HG02981 (cell line): ENCODE results near the gene UFC1.
A peak's percentile ranks its signal among the peaks of the same experiment; 100 is the strongest.

Experiments used
- ATAC-seq: cut with Tn5 transposase; IDR thresholded peaks from one replicate; pipeline ENCODE4 v1.9.1; 2021; ENCODE audit warnings: mild to moderate bottlenecking, moderate library complexity; ENCODE audit not compliant: unreplicated experiment

UFC1 gene

DNA sequence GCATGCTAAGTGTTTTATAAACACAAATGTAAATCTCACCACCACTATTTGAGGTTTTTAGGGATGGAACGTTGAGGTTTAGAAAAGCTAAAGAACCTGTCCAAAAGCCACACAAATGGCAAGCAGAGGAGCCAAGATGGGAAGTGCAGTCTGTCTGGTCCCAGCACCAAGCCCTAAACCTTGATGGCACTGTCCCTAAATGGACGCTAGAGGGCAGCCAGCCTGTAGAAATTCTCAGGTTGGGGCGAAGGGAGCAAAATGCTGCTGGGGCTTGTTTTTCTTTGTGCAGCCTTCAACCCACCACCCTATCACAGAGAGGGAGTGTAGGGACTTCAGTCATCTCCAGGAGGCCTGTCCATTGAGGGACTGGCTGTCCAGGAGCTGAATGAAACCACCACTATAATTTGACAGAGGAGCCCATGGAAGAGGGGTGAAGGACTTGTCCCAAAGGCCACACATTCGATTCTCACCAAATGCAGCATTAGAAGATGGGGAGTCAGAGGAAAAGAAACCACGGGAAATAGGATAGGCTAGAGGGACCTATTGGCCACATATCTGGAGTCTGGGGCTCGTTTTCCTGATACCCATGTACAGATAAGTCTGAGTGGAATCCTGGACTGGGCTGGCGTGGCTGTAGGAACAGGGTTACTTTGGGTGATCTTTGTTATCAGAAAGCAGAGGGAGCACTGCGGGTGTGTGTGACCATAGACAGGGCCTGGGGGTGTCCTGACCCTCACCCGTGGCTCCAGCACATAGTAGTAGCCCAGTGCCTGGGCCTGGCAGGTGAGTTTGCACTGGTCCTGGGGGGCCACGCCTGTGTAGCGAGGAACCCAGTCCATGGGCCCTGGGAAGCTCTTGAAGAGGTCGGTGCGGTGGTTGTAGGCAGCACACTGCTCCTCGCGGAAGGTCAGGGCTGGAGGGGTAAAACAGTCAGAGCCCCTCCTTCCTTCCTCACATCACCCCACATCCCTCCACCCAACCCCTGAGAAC, 39.0 kb downstream of the UFC1 start:
- peak; percentile 74 for ATAC-seq

DNA sequence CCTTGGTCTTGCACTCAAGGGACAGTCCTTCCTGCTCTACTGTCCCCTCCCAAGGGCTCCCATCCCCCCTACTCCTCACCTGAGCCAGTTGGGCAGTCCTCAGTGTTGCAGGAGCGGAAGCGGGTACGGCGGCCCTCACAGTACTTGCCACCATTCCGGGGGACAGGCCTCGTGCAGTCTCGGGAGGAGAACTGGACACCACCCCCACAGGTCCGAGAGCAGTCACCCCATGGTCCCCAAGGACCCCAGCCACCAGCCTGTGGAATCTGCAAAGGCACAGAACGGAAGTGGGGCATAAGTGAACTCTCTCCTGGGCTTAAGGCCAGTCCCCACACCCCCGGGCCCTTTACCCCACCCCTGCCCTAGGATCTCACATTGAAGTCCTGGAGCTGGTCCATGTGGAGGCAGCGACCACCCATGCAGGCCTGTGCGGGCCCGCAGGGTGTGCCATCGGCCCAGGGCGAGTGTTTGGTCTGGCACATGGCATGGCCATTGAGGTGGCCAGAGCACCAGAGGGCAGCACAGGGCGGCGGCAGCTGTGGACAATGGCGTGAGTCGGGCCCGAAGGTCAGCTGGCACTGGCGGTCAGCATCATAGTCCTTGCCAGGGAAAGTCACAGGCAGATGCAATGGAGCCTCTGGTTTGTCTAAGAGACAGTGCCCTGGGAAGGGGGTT, 39.9 kb downstream of the UFC1 start:
- no peak for ATAC-seq

DNA sequence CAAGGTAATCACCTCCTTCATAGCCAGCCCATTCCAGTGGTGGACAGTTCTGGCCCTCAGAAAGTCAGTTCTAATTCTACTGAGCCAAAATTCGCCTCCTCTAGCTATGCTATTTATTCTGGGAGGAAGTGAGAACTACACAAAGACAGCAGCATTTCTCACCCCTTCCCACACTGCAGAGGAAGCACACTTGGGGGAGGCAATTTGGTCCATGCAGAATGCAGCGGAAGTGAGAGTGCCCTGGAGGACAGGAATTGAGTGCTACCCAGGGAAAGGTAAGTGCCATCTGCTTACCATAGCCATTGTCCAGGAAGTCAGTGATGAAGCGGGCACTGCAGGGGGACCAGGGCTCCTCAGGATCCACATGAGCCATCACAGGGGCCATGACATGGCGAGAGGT, 41.4 kb downstream of the UFC1 start:
- ATAC-seq, result no peak

DNA sequence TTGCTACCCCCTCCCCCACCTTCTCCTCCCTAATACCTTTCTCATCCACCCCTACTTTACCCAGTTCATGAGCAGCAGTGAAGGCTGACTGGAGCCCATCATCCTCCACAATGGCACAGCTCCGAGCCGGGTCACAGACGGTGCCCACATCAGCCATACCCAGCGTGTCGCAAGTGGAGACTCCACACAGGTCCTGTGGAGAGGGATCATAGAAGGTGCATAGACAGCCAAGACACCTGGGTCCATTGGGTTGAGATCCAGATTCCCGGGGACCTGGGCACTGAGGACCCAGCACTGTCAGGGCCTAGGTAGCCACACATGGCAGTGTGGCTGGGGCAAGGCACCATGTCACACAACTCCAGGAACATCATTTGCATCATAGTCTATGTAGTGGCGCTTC, 42.3 kb downstream of the UFC1 start:
- ATAC-seq, result no peak

DNA sequence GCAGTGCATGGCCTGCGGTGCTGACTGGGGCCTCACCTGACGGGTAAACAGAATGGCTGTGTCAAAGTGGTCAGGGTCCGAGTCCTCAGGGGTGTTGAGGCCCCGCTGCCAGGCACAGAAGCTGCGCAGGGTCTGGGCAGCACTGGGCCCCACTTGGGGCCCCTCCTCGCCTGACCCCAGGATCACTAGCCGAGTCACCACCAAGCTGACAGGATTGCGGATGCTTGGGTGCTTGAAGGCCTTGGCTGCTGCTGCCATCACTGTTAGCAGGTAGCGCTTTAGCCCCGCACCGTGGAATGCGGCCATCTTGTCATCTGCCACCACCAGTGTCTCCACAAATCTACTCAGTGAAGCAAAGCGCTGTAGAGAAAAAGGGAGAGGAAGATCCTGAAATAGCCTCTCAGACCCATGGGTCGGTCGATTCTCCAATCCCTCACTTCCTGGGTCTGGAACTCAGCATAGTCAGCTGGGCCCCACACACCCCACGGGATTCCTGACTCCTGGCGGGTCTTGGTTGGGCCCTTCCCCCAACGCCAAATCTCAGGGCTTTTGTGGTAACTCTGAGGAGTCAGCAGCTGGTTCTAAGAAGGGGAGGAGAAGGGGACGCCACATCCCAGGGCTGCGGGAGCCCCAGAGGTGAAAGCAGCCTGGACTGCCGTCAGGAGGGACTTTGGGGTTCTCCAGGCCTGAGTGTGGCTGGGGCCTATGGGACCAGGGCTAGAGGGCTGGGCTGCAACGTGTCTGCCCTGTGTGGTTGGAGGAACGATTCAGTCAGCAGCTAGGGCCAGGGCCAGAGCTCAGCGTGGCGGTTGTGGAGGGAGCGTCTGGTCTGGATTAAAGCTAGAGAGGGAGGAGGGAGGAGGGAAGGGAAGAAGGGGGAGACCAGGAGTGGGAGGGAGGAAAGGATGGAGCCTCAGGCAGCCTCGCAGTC, 43.0 kb downstream of the UFC1 start:
- ATAC-seq, result no peak

DNA sequence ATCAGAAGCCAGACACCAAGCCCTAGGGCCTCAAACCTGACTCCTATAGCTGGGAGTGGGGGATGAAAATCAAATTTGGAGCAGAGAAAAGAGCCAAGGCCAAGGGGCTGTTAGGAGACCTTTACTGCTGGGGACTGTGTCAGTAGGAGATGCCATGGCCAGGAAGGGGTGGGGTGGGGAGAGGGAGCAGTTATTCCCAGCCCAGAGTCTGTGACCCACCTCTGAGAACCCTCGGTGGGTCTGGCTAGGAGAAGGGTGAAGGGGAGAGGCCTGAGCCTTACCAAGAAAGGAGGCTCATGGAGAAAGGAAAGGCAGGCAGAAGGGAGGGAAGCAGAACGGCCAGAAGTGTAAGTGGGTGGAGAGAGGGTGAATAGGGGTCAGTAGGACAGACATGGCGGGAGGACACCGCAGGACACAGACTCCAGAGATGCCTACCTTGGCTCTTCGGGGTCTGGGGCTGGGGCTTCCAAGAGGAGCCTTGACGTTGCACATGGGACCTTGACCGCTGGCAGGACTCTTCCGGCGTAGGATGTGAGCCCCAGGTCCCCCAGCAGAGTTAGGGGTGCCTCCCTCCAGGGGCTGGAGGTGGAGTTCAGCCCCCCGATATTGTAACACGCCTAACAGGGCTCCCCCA, 43.9 kb downstream of the UFC1 start:
- ATAC-seq, result no peak

DNA sequence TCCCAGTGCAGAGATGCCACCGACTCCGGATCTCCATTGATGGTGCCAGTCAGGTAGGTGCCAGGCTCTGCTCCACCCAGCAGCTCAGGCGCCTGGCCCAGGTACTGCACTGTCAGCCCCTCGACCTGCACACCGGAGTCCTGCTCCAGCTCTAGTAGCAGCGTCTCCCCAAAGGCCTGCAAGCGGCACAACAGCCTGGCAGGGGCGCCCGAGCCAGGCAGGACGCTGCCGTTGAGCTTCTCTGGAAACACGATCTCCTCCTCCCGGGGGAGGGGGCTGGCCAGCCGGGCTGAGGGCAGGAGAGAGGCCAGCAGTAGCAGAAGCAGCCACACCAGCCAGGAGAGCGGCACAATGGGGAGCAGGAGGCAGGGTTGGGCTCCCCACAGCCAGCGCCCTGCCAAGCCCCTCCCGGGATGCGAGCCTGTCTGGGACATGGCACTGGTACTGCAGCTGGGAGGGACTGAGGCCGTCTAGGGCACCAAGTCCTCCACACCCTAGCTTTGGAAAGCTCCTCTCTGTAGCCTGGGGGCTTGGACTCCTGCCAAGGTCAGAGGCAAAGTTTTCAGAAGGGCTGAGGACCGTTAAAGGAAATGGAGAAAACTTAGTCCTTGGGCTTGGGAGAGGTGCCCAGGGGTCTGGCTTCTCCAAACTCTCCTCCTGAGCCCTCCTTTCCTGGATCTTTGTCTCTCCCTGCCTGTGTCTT, 44.6 kb downstream of the UFC1 start:
- no peak for ATAC-seq

DNA sequence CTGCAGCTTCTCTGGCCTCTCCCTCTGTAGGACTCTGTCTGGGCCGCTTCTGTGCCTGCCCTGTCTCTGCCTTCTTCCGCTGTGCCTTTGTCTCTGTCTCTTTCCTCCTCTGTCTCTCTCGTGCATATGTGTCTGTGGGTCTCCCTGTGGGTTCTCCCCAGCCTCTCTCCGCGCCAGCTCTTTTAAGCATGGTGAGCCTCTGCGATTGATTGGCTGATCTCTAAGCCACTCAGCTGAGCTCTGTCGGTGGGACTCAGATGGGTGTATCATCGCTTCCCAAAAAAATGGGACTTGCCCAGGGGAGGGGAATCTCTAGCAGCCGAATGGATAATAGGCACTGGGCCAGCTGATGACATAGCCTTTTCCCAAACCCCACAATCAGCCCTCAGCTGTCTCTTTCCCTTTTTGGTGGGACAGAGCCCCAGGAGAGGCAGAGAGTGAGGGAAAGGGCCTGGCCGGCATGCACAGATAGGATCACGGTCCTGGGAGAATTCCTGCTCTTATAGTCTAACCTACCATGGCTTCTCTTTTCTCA, 45.2 kb downstream of the UFC1 start, which contains the start of gene ADAMTS4:
Gene ADAMTS4, minus strand, starts transcription at position 158 of the 535 bp plus-strand sequence. CDS start 427 bp downstream, outside the sequence.
- ATAC-seq, result no peak

DNA sequence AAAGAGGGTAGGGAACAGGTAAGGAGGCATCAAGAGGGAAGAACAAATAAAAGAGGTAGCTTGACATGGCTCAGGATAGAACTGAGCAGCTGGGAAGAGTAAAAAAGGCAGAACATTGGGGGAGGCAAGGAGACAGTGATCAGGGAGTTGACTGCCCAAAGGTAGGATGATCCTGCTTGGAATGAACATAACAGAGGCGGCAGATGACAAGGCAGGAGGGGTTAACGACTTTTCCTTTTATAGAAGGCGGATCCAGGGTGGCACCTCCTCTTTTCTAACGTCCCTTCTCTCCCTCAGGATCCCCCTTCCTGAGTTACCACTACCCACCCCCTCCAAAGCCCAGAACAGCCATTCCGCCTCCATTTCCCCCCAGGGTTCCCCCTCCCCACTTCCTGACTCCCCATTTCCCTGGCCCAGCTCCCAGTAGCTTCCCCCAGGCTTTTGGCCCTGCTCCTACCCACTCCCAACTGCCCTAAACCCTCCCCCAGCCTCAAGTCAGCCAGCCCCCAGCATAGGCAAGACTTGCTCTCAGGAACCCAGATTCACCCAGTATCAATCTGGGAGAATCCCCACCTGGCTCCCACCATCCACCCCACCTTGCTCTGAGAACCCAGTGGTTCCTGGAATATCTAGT, 45.8 kb downstream of the UFC1 start:
- ATAC-seq, result no peak

DNA sequence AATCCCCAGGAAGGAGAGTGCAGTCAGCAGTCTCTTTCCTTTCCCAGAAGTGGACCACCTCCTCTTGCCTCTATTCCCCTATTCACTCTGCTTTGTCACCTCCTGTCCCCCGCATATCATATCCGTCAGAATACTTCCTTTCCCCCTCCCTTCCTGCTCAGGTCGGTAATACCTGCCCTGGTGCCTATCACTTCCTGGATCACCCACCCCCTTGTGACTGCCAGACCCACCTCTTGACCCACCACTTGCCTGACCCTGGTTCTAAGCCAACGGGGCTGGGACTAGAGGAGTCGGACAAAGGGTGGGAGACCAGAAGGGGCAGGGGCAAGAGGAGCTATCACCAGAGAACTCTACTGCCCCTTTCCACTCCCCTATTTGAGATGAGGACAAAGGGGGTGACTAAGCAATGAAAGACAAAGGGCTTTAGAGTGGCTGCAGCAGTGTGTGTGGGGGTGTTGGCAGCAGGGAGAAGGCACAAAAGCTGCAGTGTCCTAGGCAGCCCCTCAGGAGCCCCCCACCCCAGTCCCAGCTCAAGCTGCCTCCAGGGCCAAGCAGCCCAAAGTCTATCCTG, 46.7 kb downstream of the UFC1 start:
- no peak for ATAC-seq

DNA sequence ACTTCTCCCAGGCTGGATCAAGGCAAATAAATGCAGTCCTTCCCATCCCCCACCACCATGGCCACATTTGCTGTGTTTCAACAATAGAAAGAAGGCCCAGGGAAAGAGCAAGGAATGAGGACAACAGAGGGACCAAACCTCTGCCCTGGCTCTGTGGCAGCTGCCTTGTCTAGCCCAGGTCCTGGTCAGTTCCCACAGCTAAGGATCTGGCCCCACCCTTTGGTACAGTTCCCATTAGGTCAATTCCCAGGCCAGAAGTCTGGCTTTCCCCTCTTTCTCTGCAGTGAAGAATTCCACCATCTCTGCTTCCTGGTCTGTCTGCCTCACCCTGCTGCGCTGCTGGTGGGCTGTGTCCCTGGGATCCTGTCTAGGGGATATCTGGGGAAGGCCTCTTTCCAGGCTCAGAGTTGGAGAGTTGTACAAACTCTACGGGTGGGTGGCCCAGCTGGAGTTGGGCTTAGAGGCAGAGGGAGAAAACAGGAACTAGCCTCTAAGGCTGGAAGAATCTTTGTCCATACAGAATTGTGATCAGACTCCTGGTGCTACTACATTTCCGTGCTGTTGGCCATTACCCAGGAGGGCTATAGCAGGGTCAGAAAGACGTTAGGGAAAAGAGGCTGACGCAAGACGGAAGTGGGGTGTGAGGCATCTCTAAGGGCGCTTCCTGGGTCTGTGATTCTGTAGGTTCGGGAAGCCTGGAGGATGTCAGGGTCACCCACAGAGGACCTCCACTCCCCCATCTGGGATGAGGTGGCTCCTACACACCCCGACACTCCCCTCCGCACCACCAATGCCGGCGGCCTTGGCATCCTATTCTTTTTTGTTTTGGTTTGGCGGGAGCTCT, 47.4 kb downstream of the UFC1 start:
- no peak for ATAC-seq

DNA sequence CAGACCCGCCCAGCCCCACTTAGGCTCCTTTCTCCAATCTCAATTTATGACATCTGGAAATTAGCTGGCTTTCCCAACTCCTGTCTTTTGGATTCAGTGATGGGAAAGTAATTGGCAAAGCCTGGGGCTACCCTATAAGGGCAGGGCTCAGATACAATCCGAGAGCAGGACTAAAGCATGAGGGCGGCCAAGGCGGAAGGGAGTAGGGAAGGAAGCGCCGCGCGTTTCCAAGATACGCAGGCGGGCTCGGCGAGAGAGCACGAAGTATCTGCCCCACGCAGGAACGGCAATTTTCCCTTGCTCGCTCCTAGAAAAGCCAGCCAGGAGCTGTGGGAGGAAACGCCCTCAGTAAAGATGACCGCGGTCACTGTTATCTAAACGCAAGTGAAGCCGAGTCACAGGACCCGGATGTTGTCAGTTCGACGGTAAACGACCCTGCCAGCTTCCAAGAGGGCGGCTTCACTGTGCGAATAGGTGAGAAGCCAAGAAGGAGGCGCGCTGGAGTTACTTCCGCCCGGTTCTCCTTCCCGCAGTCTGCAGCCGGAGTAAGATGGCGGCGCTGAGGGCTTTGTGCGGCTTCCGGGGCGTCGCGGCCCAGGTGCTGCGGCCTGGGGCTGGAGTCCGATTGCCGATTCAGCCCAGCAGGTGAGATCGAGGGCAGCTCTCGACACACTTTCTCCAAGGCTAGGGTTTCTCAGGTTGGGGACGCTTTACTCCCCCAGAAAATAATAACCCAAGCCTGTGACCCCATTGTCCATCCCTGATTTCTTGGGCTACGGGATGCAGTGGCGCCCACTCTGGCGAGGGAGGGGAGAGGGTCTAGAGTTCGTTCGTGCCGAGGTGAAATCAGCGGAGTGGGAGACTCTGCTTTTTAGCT, 48.3 kb downstream of the UFC1 start, which contains the start of gene NDUFS2:
Gene NDUFS2, plus strand, starts transcription at position 532 of the 877 bp plus-strand sequence. Its CDS starts 19 bp downstream, at position 551.
- ATAC-seq, result peak; percentile 97

DNA sequence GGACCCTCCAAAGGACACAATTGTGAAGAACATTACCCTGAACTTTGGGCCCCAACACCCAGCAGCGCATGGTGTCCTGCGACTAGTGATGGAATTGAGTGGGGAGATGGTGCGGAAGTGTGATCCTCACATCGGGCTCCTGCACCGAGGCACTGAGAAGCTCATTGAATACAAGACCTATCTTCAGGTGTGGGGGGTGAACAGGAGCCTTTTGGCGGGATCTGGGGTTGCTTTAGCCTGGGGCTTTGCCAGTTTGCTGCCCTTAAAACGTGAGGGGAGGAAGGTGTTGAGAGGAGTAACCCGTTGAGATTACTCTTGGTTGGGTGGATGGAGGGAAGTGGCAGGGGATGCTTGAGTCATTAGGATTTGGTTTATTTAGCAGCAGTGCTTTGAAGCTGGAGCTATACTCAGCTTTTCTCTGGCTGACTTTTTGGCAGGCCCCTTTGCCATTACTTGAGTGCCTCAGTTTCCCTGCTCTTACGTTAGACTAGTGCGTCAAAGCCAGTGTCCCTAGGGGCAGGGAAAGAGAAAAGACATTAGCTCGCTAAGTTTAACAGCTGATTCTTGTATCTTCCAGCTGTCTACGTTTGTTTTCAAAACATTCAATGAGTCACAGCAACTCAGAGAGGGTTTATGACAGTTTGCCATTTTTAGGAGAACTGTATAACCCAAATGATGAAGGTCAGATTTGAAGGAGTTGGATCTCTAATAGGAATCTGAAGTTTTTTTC, 52.8 kb downstream of the UFC1 start:
- ATAC-seq, result no peak

DNA sequence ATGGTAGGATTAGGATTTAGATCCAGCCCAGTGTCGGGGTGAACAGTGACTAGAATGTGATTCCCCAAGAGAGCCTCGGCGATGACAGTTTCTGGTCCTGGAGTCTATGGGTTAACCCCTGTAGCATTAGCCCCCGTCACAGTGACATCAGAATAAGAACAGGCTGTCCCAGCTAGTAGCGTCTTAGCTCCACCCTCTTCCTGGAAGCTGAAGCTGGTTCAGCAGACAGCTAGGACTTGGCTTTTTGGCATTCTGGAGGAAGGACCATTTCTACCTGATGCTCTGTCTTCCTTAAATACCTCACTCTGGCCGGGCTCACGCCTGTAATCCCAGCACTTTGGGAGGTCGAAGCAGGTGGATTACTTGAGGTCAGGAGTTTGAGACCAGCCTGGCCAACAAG, 53.4 kb downstream of the UFC1 start:
- no peak for ATAC-seq
